ENCODE measurements around the gene LLGL2.

DNA sequence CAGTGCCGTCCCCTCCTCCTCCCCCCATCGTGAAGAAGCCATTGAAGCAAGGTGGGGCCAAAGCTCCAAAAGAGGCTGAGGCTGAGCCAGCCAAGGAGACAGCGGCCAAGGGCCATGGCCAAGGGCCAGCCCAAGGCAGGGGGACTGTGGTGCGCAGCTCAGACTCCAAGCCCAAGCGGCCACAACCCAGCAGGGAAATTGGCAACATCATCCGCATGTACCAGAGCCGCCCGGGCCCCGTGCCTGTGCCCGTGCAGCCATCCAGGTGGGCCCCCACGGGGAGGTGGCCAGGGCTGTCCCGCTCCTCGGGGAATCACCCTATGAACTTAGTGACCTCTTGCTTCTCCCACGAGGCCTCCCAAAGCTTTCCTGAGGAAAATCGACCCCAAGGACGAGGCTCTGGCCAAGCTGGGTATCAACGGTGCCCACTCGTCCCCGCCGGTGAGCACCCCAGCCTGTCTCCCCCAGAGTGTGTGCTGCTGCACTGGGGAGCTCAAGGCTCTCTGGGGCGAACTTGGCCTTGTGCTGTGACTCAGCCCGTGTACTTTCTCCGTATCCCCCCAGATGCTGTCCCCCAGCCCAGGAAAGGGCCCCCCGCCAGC, 91.1 kb downstream of the LLGL2 start:
- TF ChIP-seq CTCF (IDR thresholded peaks at IDR 0.05) (no peak), POLR2A (IDR thresholded peaks at IDR 0.05) (no peak)

Data from esophagus squamous epithelium (tissue), 4 donors.